NCI-H128 (cell line): ENCODE measurements around the gene SCN11A.

Experiments used
- DNase-seq: peaks from one replicate; lab custom pipeline; 2025; ENCODE audit not compliant: unreplicated experiment; lab: John Stamatoyannopoulos, UW

Gene SCN11A

DNA sequence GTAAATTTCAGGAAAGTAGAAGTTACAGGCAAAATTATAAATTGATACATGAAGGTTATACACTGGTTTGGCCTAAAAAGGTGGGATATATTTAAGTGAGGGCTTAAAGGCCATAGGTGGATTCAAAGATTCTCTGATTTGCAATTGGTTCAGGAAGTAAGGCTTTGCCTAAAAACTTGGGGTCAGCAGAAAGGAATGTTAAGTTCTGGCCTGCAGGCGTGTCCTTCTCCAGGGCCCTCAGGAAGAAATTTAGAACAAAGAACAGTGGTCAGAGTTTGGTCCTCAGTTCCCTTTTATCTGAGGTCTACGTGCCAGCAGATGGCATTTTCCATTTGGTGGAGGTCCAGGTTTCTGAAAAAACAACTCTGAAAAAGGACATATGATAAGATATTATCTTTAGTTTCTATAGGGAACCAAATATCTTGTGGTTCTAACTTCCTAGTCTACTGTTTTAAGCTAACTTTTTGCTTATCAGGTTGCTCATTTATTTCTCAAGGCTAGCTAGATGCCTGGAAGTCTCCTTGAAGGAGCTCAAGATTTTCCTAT, 40.5 kb downstream of the SCN11A start:
- no peak for DNase-seq

DNA sequence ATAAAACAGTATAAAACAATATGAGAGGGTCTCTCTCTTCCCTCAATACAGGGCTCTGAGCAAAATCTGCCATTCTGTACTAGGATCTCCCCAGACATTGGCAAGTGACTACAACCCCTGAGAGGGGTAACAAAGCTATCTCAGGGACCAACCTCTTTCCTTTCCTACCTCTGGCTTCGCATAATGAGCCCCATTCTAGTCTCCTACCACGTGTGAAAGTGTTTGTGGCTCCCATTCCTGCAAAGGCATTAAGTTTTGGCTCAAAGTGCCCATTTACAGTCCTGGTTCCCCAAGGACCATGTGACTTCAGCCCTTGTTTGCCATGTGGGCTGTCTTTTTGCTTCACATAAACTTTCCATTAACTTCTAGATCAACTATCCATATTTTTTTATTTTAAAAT, 46.4 kb downstream of the SCN11A start:
- DNase-seq: no peak
